ENCODE measurements around the gene CTSZ.
"Not testable (repeated sequence)": the region's sequence is repeated elsewhere in the genome, so short reads cannot be mapped to it uniquely, and the experiment has no call there.

Gene CTSZ

GRCh38 chr20:58978351-58979190 is 28.5 kb downstream of the CTSZ start:
- DNase-seq, result no peak

DNA sequence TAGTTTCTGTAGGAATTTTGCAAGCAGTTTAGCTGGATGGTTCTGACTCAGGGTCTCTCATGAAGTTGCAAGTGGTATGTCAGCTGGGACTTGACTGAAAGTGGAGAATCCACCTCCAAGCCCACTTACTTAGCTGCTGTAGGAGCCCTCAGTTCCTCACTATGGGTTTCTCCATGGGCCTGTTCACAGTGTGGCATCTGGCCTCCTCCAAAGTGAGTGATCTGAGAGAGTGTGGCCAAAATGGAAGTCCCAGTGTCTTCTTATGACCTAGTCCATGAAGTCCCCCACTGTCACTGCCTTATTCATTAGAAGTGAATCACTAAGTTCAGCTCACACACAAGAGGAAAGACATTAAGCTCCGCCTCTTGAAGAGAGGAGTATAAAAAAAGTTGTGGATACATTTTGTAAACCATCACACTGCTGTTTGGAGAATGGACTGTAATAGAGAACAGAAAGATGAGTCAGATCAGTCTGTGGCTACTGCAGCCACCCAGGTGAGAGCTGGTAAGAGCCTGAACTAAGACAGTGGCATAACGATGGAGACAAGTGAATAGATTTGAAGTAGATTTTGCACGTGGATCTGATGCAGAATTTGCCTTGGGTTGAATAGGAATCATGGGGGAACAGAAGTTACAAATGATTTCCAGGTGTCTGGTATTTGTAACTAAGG is 30.9 kb downstream of the CTSZ start:
- no peak for DNase-seq

GRCh38 chr20:58975353-58975752 is 31.7 kb downstream of the CTSZ start:
- DNase-seq, result no peak

GRCh38 chr20:58973866-58974265 is 33.2 kb downstream of the CTSZ start:
- no peak for DNase-seq

DNA sequence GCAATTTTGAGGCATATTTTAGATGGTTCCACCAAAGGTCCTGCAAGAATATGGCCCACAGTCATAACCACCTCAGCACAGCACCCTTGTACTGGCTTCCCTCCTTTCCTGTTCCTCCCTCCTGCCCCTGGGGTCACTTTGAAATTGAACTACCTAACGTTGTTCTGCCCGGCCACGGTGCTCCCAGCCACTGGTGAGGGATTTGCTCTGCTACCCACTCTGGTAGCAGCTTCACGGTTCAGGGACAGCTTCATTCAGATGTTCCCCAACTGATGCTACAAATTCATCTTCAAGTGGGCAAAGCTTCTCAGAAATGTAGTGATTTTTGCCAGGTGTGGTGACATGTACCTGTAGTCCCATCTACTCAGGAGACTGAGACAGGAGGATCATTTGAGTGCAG is 33.9 kb downstream of the CTSZ start:
- no peak for DNase-seq

DNA sequence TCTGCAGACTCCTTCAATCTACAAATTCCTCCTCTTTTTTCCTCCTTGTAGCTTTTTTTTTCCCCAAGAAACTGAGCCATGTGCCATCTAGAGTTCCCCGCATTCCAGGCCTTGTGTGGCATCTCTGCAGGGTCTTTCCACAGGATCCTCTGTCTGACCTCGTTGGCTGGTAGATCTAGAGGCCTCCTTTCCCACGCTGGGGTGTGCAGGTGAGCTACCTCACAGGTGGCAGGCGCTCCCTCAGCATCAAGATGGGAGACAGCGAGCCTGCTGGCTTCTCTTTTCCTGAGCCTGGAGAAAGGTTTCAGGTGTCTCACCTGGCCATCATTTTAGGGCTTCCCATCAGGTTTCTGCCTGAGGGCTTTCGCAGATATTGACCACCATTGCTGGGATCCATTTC is 35.6 kb downstream of the CTSZ start:
- no peak for DNase-seq

DNA sequence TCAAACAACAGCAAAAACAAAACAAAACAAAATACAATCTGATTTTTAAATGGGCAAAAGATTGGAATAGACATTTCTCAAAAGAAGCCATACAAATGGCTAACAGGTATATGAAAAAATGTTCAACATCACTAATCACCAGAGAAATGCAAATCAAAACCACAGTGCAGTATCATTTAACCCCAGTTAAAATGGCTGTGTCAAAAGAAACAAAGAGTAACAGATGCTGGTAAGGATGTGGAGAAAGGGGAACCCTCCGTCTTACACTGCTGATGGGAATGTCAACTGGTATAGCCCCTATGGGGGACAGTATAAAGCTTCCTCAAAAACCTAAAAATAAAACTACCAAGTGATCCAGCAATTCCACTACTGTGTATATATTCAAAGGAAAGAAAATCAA is 36.9 kb downstream of the CTSZ start:
- DNase-seq, result no peak

DNA sequence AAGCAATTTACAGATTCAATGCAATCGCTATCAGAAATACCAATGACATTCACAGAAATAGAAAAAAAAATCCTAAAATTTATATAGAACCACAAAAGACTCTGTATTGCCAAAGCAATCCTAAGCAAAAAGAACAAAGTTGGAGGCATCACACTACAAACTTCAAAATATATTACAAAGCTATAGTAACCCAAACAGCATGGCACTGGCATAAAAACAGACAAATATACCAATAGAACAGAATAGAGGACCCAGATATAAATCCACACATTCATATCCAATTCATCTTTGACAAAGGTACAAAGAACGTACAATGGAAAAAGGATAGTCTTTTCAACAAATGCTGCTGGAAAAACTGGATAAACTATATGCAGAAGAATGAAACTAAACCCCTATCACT is 37.6 kb downstream of the CTSZ start:
- DNase-seq, result no peak

GRCh38 chr20:58967652-58968429 is 39.2 kb downstream of the CTSZ start:
- no peak for DNase-seq

GRCh38 chr20:58965270-58966064 is 41.6 kb downstream of the CTSZ start:
- DNase-seq, result no peak

GRCh38 chr20:58963922-58964321 is 43.1 kb downstream of the CTSZ start:
- not testable (repeated sequence) for DNase-seq

DNA sequence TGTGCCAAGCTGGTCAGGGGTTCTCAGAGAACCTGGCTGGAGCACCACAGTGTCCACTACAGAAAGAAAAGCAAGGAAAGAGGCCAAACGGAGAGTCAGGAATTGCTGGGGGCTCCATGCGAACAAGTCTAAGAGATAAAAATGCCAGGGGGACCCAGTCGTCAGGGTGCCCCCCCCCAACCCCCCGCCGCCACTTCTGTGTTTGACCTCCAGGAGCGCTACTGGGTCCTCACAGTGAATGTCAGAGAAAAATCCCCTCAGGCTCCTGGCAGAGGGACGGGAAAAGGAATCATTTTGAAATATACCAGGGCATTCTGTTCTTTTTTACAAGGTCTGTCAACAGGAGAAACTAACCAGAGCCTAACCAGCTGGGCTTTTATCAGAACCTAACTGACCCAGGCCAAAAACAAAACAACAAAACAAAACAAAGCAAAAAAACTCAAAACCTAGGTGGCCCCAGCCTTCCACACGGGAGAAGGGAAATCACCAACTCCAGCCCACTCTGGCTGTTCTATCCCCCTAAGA is 43.9 kb downstream of the CTSZ start:
- DNase-seq, result no peak

DNA sequence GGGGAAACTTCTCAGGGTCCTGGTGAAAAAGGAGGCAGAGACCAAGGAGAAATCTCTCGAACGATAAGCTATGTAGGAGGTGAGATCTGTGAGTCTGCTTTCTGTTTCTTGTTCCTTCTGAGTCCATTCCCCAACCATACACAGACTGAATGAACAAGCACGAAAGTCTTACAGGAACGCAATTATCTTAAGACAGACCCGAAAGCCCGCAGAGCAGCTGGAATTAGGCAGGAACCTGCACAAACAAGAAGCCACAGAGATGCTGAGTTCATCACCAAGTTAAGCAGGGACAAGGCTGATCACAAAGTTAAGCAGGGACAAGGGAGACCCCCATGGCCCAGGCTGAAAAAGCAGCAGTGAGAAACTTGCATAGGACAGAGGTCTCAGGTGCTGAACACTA is 47.4 kb downstream of the CTSZ start:
- no peak for DNase-seq

DNA sequence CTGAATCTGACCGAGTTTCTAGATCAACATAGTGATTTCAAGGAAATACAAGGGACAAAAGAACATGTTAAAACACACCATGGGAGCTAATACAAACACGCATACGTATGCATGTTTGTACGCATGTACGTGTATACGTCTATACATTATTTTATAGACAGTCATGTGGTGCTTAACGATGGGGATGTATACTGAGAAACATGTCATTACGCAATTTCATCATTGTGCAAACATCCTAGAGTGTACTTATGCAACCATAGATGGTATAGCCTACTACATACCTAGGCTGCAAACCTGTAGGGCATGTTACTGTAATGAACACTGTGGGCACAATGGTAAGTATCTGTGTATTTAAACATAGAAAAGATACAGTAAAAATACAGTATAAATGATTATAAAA is 51.0 kb downstream of the CTSZ start:
- no peak for DNase-seq

DNA sequence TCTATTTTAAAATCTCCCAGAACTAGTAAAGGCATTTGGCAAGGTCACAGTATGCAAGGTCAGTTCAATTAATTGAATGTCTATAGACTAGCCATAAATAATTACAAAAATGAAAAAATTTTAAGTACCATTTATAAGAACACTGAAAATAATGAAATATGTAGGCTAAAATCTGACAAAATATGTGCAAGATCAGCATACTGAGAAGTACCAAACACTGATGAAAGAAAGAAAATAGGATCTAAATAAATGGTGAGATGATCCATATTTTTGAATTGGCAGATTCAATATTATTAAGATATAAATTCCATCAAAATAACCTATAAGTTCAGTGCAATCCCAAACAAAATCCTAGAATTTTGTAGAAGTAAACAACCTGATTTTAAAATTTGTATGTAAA is 54.0 kb downstream of the CTSZ start:
- DNase-seq, result no peak

DNA sequence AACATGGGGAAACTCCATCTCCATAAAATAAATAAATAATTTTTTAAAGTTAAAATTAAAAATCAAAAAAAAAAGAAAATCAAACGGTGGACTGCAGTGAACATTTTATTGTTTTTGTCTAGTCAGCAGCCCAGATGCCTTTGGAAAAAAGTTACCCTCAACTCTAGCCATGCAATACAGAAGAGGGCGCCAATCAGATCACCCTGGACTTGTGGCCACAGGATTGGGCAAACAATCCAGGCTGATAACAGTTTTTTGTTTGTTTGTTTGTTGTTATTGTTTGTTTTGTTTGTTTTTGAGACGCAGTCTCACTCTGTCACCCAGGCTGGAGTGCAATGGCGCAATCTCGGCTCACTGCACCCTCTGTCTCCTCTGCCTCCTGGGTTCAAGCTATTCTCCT is 56.5 kb downstream of the CTSZ start:
- no peak for DNase-seq

- DNase-seq, result not testable (repeated sequence)
Measured at GRCh38 chr20:58947797-58948388, 59.2 kb downstream of the CTSZ start.

DNA sequence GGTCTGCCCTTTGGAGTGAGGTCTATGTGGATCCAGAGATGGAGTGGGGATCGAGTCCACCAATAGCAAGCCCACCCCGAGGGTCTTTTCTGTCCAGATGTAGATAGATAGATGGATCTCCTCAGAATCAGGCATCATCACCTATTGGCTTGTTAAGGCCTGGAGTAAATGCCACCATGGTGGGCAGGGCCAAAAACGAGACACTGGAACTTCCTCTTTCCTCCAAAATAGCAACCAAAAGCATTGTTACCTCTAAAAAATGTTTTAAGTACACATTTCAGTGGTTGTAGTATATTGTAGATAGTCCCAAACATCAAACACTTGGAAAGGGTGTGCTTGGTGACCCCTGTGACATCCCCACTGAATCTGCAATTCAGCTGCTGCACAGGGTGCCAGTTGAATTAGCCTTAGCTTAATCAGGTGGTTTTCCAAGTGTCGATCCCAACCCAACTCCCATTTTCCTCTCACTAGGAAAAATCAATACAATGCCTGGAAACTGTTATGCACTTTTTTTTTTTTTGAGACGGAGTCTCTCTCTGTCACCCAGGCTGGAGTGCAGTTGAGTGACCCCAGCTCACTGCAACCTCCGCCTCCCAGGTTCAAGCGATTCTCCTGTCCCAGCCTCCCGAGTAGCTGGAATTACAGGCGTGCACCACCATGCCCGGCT is 61.0 kb downstream of the CTSZ start:
- DNase-seq, result no peak

Measured in activated CD4-positive, alpha-beta T cell treated with anti-CD3 and anti-CD28 coated beads, Interleukin-2, amount 50 U/mL, for 1 hour (primary cell).